Mucosa of gallbladder (tissue), 1 donor: ENCODE data around the gene PEA15. TPM values are rescaled to one million over a fixed set of nuclear protein-coding genes. Genes with fewer than 3 reads are reported as not detected.

Experiments used
- DNase-seq: peaks from one replicate; pipeline ENCODE4 v3.0.0-alpha.2; 2020; ENCODE audit warnings: low spot score
- total RNA-seq: library from RNA; stranded (reverse); gene quantifications from one replicate; pipeline ENCODE4 v1.2.1, GENCODE V29; 2021
- donor health status: DM: no; HTN: no; CAD: no.

Gene PEA15
- total RNA-seq, 1 donor from 2014 or later: 138 TPM

DNA sequence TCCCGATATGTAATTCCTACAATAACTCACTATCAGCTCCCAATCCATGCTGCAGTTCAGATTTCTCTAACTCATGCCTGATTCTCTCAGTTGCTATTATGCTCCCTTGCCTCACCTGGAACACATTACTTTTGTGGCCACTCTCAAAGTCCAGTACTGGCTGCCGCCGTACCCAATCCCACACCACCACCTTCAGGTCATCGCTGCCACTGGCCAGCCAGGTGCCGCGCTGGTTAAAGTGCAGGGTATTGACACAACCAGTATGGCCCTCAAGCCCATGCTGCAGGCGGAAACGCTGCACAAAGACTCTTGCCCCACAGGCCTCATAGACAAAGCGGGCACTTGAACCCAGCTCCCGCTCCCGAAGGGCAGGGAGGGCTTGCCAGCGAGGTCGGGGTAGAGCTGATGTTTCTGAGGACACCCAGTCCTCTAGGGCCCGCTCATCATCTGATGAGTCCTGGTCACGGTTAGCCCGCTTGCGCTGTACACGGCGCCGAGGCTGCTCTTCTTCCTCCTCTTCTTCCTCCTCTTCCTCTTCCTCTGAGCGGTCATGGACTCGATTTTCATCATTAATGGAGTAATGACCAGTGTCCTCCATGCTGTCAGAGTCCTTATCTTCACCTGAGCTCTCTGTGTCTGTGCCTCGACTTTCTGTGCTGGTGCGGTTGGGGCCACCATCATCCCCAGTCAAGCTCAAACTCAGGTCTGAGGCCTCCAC, 34.6 kb downstream of the PEA15 start:
- no peak for DNase-seq

DNA sequence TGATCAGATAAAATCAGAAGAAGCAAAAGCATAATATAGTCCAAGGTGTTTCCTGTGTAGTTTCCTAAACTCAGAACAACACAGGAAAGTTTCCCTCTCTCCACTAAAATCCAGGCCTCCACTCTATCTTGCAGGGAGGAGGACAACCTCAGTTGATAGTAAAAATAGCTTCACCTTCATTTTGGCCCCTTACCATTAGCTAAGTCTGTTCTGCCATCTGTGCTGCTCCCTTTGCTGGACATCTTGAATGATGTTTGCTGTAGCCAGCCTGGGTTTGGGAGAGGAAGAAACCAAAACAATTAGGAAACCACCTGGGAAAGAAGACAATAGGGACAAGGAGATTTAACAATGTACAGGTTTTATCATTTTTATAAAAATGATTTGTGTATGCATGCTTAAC, 38.6 kb downstream of the PEA15 start:
- no peak for DNase-seq

DNA sequence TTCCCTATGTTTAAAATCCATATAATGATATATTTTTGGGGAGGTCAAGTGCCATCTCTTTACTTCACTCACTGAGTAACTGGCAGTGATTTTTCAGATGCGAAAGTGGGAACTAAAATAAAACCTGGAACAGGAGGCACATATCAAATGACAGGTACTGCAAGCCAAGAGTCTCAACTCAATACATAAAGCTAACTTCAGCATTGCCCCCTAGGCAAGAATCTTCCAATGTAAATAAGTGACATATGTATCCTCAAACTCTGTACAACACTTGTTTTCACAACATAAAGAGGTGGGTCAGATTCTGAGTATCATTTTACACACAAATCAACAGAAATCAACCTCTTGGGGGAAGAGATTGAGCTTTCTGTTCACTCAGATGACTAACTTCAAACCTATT, 39.0 kb downstream of the PEA15 start:
- DNase-seq: no peak

DNA sequence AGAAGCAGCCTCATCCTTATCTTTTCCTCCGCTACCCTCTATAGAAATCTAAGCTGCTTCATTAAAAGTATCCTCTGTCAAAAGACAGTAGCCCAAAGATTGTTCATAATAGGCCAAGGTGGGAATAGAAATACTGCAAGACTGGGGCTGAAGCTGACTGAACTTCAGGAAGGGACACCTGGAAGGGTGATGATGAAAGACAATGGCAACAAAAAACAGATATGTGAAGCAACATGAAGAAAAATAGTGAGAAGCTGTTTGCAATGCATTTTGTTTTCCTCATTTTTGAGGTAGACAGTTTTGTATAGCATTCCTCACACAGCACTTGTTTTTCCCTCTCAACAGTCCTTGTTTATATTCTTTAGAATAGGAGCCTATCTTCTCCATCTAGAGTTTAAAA, 40.2 kb downstream of the PEA15 start:
- no peak for DNase-seq

DNA sequence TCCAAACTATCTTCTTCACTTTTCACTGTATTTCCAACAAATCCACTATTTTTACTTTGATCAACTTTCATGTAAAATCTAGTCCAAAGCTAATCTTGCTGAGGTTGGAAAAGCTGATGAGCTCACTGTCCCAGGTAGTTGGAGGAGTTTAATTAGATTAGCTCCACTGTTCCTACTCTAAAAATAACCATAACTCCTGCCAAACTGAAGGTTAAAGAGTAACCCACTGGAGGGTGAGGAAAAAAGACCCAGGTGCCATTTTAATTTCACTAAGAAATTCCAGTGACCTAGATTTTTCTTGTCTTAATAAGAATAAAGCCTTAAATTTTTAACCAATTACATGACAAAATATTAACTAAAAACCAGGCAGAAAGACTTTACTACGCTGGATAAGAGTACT, 41.9 kb downstream of the PEA15 start:
- DNase-seq: no peak

DNA sequence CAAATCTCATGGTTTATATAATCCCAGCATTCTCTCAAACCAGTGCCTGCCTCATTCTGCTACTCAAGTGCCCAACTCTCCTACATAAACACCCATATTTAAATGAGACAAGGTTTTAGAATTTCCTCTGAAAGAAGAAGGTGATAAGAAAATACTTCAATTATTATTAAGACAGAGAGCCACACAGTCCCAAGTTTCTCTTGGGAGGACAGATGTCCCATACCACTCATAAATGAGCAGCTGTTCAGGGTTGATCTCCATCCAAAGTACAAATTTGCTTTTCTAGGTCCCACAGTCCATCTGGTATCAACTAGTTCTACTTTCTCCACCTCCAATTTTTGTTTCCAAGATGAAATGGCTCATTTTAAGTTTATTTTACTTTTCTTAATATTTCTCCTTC, 45.8 kb downstream of the PEA15 start:
- DNase-seq: no peak

DNA sequence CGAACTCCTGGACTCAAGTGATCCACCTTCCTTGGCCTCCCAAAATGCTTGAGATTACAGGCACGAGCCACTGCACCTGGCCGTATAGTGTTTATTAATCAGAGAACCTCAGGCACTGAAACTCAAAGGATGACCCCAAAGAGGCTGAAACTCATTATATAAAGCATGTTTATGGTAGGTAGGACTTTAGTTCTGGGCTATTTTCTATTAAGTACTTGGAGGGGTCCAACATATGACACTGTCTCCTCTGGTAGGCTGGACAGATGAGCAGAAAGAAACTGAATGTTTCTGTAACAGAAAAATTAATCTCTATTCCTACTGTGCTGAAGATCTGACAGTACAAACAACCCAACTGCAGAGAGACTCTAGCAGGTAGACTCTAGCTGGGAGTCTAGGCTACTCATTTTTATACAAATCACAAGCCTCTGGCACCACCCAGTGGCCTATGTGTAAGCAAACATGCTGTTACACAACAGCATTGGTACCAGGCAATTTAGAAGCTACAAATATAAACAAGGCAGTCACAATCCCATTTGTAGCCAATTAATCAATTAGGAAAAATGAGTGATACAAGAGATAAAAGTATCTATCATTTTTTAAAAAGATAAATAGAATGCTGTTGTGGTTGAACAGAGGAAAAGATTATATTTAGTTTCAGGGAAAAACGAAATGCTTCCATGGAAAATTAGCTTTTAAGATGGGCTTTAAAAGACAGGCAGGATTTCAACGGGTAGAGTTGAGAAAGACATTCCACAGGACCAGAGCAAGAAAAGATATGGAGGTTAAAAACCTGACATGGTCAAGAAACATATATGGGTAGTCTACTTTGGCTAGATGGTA, 46.7 kb downstream of the PEA15 start:
- DNase-seq: peak; percentile 61

DNA sequence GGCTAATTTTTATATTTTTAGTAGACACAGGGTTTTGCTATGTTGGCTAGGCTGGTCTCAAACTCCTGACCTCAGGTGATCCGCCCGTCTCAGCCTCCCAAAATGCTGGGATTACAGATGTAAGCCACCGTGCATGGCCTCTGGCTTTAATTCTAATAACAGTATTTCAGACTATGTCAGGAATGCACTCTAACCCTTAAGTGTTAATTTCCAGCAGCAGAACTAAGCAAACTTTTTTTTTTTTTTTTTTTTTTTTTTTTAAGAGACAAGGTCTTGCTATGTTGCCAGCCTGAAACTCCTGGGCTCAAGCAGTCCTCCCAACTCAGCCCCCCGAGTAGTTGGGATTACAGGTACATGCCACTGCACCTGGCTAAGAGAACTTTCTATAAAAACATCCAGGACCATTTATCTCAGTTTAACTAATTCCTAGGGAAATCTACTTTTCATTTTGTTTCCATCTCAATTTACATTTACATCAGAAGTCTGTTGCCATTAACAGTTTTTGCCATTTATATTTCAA, 50.7 kb downstream of the PEA15 start:
- no peak for DNase-seq

DNA sequence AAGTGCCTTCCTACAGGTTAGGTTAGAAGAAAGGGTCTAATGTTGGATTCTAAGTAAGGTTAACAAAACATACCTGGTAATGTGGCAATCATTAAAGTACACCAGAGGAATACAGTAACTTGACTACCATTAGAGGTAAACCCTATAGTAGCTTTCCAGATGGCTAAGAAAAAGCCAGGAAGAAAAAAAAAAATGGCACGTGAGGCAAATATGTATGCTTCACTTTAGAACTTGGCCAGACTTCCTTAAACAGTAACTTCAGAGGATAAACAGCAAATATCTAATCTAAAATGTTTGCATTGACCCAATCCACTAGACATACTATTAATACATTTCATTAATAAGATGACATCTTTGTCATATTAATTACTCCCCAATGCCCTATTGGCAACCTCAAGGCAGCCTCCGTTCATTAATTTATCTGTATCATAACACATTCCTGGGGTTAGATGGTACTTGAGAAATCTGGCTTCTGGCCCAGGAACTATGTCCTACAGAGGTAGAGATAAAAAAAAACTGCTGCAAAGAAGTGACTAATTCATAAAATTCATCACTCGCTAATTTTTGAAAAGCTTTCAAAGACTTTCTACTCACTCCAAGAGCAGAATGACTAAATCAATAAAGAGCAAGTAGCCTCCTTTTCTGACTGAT, 51.3 kb downstream of the PEA15 start:
- no peak for DNase-seq

DNA sequence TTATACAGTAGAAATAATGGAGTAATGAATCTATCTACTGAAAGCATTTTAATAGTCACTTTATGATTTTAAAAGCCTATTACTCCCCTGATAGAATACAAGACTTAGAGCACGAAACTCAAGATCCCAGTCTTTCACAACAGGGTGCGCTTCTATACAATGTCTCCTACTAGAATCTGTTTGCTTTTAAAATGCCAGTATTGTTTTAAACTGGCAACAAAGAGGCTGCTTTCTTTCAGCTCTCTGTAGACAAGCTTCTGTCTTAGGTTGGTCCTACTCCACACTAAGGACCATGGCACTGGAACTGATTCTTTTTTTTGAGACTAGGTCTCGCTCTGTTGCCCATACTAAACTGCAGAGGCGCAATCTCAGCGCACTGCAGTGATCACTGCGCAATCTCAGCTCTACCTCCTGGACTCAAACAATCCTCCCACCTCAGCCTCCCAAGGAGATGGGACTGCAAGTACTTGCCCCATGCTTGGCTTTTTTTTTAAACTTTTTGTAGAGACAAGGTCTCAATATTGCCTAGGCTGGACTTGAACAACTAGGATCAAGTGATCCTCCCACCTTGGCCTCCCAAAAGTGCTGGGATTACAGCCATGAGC, 52.3 kb downstream of the PEA15 start:
- no peak for DNase-seq

DNA sequence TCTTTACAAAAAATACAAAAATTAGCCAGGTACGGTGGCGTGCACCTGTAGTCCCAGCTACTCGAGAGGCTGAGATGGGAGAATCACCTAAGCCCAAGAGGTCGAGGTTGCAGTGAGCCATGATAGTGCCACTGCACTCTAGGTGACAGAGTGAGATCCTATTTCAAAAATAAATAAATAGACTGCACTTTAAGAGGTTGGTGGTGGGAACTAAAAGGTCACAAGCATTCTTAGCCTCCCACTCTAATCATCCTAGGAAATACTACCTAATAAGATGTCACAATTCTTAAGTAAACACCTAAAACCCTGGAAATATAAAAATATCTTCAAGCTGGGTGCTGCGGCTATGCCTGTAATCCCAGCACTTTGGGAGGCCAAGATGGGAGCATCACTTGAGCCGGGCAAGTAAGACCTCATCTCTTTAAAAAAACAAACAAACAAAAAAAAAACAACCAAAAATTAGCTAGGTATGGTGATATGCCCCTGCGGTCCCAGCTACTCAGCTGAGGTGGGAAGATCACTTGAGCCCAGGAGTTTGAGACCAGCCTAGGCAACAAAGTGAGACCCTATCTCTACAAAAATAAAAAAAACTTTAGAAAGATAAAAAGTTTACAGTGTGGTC, 53.1 kb downstream of the PEA15 start:
- DNase-seq: no peak

DNA sequence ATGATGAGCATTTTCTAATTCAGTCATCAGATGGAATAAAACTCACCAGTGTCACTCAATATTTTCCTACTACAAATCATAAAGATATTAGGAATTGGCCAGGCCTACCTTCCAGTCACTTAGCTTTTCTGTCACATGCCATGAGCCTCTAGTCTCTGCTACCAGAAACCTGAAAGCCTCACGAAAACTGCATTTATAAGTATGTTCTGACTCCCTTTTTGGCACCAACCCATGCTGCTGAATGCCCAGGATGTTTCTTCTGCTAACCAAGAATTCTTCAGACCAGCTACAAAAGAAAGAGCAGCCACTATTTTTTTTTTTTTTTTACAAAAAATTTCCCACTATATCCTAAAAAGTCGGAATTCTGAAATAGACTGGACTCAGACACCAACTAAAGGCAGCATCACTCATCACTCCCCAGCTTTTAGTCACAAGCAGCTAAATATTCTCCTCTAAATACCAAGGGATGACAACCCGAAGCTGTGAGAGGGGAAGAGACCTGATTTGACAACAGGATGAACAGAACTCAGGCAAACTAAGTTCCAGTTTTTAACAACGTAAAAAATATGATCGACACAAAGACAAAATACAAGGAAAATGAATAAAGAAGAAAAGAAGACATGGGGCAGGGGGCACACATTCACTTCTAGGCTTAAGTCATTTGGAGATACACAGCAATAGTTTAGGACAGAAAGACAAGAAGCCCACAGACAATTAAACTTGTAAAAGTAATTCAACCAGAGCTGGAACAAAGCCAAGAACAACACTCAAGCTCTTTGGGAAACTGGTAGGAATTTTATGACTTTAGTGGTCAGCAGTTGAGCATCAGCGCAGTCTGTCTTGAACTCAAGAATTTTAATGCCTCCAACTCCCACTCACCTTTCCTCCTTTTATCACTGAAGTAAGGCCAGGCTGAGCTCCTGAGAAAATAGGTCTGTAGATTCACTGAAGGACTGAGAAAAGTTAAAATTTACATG, 55.5 kb downstream of the PEA15 start:
- no peak for DNase-seq

DNA sequence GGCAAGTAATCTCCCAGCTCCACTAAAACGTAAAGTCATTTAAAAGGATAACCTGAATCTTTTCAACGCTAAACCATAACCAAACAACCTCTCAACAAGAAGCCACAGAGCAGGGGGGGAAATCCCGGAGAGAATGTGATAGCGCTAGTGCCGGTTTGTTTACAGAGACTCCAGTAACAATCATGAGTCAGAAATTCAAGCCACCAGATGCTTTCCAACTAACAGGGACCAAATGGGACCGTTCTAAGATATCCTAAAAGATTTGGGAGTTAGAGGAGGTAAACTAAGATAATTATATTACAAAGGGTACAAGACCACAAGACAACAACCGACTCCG, 56.3 kb downstream of the PEA15 start:
- DNase-seq: peak; percentile 46

DNA sequence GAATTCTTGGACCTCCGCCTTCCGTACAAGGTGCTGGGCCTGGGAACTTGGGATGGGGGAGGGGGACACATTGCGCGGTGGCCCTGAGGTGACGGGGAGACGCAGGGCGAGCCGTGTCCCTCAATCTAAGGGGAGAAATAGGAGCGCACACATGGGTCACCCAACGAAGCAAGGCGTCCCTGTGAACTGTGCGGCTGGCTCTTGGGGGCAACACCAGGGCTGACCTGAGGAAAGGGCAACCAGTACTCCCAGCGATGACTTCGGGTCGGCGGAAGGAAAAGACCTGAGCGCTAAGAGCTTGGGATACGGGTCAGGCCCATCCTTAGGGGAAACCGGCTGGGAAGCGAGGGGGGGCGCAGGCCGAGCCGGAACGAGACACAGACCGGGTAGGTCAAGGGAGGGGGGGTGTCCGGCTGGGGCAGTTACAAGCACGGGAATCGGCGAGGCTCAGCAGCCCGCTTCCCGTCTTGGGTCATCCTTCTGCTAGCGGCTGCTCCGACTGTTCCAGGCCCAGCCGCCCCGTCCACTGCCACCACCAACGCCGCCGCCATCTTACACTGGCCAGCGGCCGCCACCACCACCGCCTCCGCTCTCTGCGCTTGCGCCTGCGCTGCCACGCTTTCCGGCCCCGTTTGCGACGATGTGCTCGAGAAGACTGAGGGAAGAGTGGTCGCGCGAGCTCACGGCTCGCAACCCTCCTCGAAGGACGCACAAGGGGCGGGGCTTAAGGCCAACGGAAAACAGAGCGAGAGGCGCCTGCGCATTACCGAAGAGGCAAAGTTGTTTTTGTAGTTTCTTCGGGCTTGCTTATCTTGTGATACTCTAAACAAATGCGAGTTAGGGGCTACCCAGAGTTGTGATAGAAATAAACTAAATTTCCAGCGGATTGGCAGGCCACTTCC, 57.0 kb downstream of the PEA15 start, which contains the start of gene DCAF8:
DCAF8 (minus strand) TSS at position 657 of the 902 bp plus-strand sequence. CDS start 18,541 bp downstream, outside the sequence.
- DNase-seq: peak; percentile 99

DNA sequence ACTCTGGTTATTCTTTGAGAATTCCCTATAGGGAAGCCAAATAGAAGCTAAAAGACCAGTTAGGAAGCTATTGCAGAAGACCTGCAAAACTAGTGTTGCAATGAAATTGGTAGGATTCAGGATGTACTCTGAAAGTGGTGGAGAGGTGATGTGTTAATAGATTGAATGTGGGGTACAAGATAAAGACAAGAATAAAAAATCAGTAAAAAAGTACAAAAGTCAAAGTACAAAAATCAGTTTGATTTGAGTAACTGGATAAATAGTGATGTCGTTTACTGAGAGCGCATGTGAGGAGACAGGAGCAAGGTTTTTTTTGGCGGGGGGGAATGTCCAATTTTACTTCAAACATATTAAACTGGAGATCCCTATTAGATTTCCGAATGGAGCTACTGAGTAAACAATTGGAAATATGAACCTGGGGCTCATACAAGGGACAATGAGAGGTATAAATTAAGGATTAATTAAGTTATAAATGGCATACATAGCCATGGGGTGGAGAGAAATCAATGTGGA, 59.7 kb downstream of the PEA15 start:
- no peak for DNase-seq
